GM19463 (cell line): ENCODE data around the gene SEPTIN5.

Experiments used
- ATAC-seq: cut with Tn5 transposase; IDR thresholded peaks from one replicate; pipeline ENCODE4 v1.9.1; 2021; ENCODE audit warnings: mild to moderate bottlenecking, moderate library complexity; ENCODE audit not compliant: unreplicated experiment

SEPTIN5 gene

GRCh38 chr22:19704355-19705015, 9.8 kb upstream of the SEPTIN5 start:
- no peak for ATAC-seq

DNA sequence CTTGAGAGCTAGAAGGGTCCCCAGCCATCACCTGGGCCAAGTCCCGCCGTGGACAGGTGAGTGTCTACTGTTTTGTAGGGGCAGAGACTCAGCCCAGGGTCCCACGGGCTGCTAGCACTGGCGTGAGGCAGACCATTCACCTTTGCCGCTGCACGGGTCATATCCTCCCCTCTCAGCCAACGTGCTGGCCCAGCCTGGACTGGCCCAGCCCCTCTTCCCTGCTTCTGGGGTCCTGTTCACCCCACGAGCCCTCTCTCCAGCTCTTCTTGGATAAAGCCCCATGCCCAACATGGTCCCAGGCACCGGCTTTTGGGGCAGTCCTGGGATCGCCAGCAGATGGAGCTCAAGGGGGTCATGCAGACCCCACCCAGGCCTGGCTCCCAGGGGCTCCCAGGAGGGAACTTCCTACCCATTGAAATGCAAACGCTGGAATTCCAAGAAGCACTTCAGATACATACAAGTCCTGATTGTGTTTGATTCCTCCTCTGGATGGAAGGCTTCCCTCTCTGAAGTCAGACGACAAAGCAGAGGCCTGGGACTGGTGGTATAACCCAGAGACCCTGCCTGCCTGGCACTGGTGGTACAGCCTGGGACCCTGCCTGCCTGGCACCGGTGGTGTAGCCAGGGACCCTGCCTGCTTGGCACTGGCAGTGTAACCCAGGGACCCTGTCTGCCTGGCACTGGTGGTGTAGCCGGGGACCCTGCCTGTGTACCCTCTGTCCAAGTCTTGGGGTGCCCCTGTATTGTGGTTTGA, 8.9 kb upstream of the SEPTIN5 start:
- no peak for ATAC-seq

GRCh38 chr22:19706661-19707151, 7.6 kb upstream of the SEPTIN5 start:
- ATAC-seq, result no peak

- ATAC-seq, result no peak
These were observed 6.7 kb upstream of the SEPTIN5 start for GRCh38 chr22:19707347-19708290.

- no peak for ATAC-seq
These were observed 5.8 kb upstream of the SEPTIN5 start for GRCh38 chr22:19708321-19709011.

DNA sequence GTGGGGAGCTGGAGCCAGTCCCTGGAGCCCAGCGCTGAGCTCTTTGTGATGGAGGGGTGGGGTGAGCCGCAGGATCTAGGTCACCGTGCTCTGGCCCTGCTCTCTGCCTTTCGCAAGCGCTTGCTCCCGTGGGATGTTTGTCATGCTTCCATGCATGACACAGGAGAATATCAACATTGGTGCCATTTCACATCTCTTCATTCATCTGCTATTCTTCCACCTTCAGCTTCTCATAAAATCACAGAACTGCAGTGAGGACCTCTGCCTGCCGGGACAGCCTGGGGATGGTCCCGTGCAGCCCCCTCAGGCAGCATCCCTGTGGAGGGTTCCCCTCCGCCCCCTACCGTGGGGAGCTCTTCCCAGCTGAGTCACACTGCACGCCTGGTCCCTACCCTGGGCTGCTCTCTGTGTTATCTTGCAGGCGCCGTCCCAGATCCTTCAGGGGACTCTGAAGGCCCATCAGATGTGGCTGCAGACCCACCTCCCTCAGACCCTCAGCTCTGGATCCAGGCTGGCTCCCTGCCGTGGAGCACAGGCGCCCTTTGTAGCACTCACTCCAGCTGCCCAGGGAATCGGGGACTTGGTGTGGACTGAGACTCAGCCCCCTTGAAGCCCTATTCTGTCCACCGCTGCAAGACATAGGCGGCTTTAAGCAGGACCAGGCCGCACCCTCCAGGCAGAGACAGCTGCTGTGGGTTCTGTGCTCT, 5.1 kb upstream of the SEPTIN5 start:
- ATAC-seq, result no peak

- no peak for ATAC-seq
These were observed 4.1 kb upstream of the SEPTIN5 start for GRCh38 chr22:19710020-19710768.

DNA sequence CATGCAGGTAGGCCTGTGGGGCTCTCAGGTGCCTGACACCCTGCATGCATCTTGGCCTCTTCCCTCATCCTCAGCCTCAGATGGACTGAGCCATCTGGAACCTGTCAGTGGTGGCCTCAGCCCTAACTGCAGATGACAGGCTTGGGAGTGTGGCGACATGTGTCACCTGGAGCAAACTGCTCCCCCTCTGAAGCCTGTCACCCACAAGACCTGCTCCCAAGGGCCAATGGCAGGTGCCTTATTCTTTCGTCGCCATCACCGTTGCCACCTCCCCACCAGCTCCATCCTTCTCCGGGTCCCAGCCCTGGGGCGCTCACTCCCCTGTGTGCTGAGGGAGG, 3.6 kb upstream of the SEPTIN5 start:
- ATAC-seq, result no peak

DNA sequence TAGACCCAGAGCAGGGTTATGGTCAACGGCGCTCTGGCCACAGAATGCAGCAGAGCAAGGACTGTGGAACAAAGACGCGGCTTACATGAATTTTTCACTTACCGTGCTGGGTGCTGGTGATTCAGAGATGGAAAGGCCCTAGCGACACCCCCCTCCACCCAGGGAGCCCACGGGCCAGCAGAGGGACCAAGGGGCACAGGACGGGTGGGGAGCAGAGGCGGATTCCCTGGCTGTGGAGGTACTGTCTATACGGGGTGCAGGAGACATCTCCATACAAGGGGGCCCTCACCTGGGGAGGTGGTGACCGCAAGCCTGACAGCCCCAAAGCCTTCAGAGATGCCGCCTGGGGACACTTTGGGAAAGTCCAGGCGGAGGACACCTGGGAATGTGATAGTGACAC, 1.1 kb upstream of the SEPTIN5 start:
- ATAC-seq, result no peak

DNA sequence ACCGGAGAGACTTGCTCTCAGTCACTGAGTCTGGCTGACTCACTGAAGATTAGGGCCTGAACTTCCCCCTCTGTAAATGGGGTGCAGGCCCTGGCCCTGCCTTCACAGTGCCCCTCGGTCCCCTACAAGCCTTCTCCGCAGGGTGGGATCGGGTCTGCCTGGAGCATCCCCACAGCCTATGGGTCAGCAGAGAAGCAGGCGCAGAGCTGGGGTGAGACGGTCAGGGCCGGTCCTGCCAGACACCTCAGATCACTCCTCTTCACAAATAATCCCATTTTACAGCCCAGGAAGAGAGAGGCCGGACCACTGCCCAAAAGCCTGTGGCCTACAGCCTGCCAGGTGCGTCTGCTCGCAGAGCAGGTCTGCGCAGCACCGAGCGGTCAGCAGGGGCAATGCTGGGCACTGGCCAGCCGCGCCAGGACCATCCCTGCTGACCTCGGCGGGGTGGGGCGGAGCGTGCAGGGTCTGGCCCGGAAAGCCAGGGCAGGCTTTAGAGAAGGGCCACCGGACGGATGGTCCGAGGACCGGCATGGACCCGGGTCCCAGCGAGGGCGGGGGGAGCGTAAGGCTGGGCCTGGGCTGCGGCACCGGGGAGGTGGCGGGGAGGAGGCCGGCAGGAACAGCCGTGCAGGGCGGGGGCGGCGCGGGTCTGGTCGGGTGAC, 522 bp upstream of the SEPTIN5 start:
- no peak for ATAC-seq

- no peak for ATAC-seq
These were observed 1.1 kb downstream of the SEPTIN5 start for GRCh38 chr22:19715188-19715930.

GRCh38 chr22:19716041-19716828, 1.9 kb downstream of the SEPTIN5 start:
- no peak for ATAC-seq

GRCh38 chr22:19716829-19717105, 2.5 kb downstream of the SEPTIN5 start:
- no peak for ATAC-seq

DNA sequence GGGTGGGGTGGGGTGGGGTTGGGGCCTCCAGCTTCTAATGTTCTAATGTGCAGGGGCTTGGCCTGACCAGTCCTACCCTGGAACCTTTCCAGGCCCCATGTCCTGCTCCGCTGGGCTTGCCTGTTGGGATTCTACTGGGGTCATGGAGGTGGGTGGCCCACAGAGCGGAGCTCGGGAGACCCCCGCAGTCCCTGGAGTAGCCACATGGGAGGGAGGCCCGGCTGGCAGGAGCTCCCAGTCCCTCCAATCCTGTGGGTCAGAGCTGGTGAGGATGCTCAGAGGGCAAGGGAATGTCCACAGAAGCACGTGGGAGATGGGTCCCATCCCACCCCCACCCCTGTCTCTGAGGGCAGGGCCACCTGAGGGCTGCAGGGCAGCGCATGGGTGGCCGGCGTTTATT, 2.9 kb downstream of the SEPTIN5 start:
- ATAC-seq, result no peak

- no peak for ATAC-seq
These were observed 3.6 kb downstream of the SEPTIN5 start for GRCh38 chr22:19717691-19718455.

- ATAC-seq, result no peak
These were observed 4.2 kb downstream of the SEPTIN5 start for GRCh38 chr22:19718456-19719049.

- ATAC-seq, result no peak
These were observed 4.8 kb downstream of the SEPTIN5 start for GRCh38 chr22:19719050-19719482.
